Left lung (tissue), 10 donors: ENCODE data around the gene KNL1. TPM values are rescaled to one million over a fixed set of nuclear protein-coding genes. Genes with fewer than 3 reads are reported as not detected.
A peak's percentile ranks its signal among the peaks of the same experiment; 100 is the strongest.

Experiments used
- ATAC-seq: fragments of 200-7000 bp; cut with Tn5 transposase; one replicate; pipeline ENCODE4 v1.9.1; 2020; ENCODE audit warnings: moderate library complexity
- DNase-seq, 4 donors: peaks; one replicate each; pipeline ENCODE4 v3.0.0-alpha.2; 2013 to 2020
- H3K27ac ChIP-seq, 2 donors: fragments of 200-600 bp; sonication (generic) in 1 of 2; one replicate each; pipeline versions ENCODE4 v1.5.0 to v1.8.0; 2020 to 2021
- H3K27me3 ChIP-seq, 2 donors: fragments of 200-600 bp; sonication (generic) in 1 of 2; one replicate each; pipeline versions ENCODE4 v1.5.0 to v1.8.0; 2020 to 2021
- H3K36me3 ChIP-seq, 2 donors: fragments of 200-600 bp; sonication (generic) in 1 of 2; one replicate each; pipeline versions ENCODE4 v1.5.0 to v1.8.0; 2020 to 2021
- H3K4me1 ChIP-seq, 2 donors: fragments of 200-600 bp; one replicate each; pipeline ENCODE4 v1.8.0; 2021
- H3K4me3 ChIP-seq, 2 donors: fragments of 200-600 bp; sonication (generic) in 1 of 2; one replicate each; pipeline versions ENCODE4 v1.5.0 to v1.8.0; 2020 to 2021; ENCODE audit warnings: mild to moderate bottlenecking in 1 of 2
- H3K9me3 ChIP-seq, 2 donors: fragments of 200-600 bp; sonication (generic) in 1 of 2; one replicate each; pipeline versions ENCODE4 v1.5.0 to v1.8.0; 2020 to 2021
- intact Hi-C, 2 donors: fragments of 100-400 bp; cut with DNase I; formaldehyde crosslinking; loops; one replicate each; pipeline versions ENCODE4 v1.11.2 to v1.14.2; 2022
- polyA plus RNA-seq, 6 donors: library from polyadenylated mRNA; unstranded; fragments of 120-200 nt; gene quantifications; one replicate each; pipeline ENCODE4 v1.2.1, GENCODE V29; 2013; ENCODE audit not compliant: insufficient read length in 6 of 6
- total RNA-seq, 2 donors: library from RNA; stranded (reverse); fragmentation: NEBNext Ultra II Directional; extraction: Animal tissue kit (Norgen Biotek cat#: 25700); gene quantifications; one replicate each; pipeline ENCODE4 v1.2.1, GENCODE V29; 2021
- TF ChIP-seq, protein P1 (sequence below), 2 donors: fragments of 200-600 bp; sonication (generic) in 1 of 2; IDR thresholded peaks; one replicate each; pipeline versions ENCODE4 v1.5.0 to v1.8.0; 2021; ENCODE audit warnings: antibody characterized with exemption in 2 of 2
- donor health status: DM: no; HTN: yes; CAD: no.
- donor health status: DM: no; HTN: no; CAD: no.

The KNL1 gene
- total and polyA plus RNA-seq, 8 donors, result 2.7 to 31.6 (median 16.6) TPM

DNA sequence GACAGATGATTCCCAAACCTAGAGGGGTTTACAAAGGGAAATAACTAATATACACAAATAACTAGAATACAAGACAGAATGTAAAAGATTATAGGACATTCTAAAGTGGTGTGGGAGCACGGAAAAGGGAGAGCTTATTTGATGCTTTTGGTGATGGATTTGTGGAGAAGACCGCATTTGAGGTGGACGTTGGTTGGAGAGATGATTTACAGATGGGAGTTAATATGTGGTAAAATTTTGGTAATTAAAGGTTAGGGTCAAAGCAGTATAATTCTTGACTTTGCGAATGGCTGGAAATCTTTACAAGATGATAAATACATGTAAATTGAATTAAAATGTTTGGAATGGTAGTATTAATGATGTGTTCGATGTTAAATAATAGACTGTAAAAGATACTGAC, 1.2 kb downstream of the KNL1 start:
- no peaks in the 10 kb centered on the region for H3K27me3 ChIP-seq
- H3K4me3 ChIP-seq, result peak overlapping the region; percentile 71 to 90
- ATAC-seq (no peak), DNase-seq (peak in 1 of 4 donors; percentile 1)
- no peaks in the 10 kb centered on the region for H3K9me3 ChIP-seq
- intact Hi-C loops, result no loop called here
- TF ChIP-seq, protein P1, sequence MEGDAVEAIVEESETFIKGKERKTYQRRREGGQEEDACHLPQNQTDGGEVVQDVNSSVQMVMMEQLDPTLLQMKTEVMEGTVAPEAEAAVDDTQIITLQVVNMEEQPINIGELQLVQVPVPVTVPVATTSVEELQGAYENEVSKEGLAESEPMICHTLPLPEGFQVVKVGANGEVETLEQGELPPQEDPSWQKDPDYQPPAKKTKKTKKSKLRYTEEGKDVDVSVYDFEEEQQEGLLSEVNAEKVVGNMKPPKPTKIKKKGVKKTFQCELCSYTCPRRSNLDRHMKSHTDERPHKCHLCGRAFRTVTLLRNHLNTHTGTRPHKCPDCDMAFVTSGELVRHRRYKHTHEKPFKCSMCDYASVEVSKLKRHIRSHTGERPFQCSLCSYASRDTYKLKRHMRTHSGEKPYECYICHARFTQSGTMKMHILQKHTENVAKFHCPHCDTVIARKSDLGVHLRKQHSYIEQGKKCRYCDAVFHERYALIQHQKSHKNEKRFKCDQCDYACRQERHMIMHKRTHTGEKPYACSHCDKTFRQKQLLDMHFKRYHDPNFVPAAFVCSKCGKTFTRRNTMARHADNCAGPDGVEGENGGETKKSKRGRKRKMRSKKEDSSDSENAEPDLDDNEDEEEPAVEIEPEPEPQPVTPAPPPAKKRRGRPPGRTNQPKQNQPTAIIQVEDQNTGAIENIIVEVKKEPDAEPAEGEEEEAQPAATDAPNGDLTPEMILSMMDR (IDR thresholded peaks at IDR 0.05), result no peak
- H3K4me1 ChIP-seq, result peaks cover 0 to 20% of the 10 kb centered on the region in 2 donors
- H3K36me3 ChIP-seq, result no peaks in the 10 kb centered on the region
- no peak overlapping the region for H3K27ac ChIP-seq

DNA sequence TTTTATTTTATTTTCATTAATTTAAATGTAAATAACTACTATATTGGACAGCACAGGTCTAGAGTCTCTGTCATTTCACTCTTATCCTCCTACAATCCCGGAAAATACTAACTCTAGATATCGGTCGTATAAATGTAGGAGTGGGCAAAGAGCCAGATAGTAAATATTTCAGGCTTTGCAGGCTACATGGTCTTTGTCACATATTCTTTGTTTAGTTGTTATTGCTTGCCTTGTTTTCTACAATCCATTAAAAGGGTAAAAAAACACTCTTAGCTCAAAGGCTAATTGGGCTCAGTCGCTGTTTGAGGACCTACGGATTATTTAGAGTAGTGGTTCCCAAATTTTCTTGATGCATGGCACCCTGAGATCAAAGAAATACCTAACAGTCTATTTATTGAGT, 1.7 kb downstream of the KNL1 start:
- no peak for DNase-seq
- no peaks in the 10 kb centered on the region for H3K27me3 ChIP-seq
- intact Hi-C loops, result no loop called here
- no peaks in the 10 kb centered on the region for H3K36me3 ChIP-seq
- H3K4me3 ChIP-seq, result no peak overlapping the region
- H3K27ac ChIP-seq, result no peak overlapping the region
- peaks cover 0 to 16% of the 10 kb centered on the region in 2 donors for H3K4me1 ChIP-seq
- no peak for ATAC-seq
- no peaks in the 10 kb centered on the region for H3K9me3 ChIP-seq
- TF ChIP-seq, protein P1 (IDR thresholded peaks at IDR 0.05), result no peak

DNA sequence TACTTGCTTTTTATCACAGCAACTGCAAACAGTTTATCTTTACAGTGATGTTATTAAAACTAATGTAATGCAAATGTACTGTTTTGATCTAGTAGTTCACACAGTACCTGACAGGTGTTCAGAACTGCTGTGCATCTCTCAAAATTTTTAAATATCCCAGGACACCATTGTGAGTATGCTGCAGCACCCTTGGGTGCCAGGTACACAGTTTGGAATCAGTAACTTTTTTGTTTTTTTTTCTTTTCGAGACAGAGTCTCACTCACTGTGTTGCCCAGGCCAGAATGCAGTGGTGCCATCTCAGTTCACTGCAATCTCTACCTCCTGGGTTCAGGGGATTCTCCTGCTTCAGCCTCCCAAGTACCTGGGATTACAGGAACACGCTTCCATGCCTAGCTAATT, 3.0 kb downstream of the KNL1 start:
- intact Hi-C loops, result no loop called here
- no peaks in the 10 kb centered on the region for H3K27me3 ChIP-seq
- no peak overlapping the region for H3K4me3 ChIP-seq
- TF ChIP-seq, protein P1 (IDR thresholded peaks at IDR 0.05), result no peak
- H3K27ac ChIP-seq, result no peak overlapping the region
- ATAC-seq, result no peak
- no peaks in the 10 kb centered on the region for H3K9me3 ChIP-seq
- H3K36me3 ChIP-seq, result no peaks in the 10 kb centered on the region
- DNase-seq, result no peak
- peaks cover 0 to 16% of the 10 kb centered on the region in 2 donors for H3K4me1 ChIP-seq

DNA sequence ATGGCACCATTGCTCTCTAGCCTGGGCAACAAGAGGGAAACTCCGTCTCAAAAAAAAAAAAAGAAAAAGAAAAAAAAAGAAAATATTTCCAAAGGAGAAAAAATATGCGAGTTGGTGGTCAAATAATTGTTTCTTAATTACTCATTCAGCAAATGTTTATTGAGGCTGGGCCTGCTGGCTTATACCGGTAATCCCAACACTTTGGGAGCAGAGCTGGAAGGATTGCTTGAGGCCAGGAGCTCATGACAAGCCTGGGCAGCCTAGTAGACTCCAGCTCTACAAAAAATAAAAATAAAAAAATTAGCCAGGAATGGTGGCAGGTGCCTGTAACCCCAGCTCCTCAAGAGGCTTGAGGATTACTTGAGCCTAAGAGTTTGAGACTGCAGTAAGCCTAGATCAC, 4.1 kb downstream of the KNL1 start:
- ATAC-seq (no peak), DNase-seq (no peak)
- Histone ChIP-seq H3K9me3 (no peaks in the 10 kb centered on the region), H3K27ac (no peak overlapping the region), H3K27me3 (no peaks in the 10 kb centered on the region), H3K4me1 (peaks cover 0 to 14% of the 10 kb centered on the region in 2 donors), H3K4me3 (no peak overlapping the region), H3K36me3 (no peaks in the 10 kb centered on the region)
- intact Hi-C loops, result no loop called here
- TF ChIP-seq, protein P1 (IDR thresholded peaks at IDR 0.05), result no peak

DNA sequence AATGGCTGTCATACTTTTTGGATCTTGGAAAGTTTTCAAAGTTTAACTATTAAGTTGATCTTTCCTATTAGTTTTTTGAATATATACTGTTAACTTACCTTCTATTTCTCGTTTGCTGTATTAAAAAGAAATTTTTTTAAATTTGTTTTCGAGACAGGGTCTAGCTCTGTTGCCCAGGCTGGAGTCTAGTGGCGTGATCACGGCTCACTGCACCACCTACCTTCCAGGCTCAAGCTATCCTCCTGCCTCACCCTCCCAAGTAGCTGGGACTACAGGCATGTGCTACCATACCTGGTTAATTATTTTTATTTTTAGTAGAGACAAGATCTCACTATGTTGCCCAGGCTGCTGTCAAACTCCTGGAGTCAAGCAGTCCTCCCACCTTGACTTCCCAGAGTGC, 4.6 kb downstream of the KNL1 start:
- TF ChIP-seq, protein P1 (IDR thresholded peaks at IDR 0.05), result no peak
- H3K27ac ChIP-seq, result no peak overlapping the region
- intact Hi-C loops, result no loop called here

More for the DNA sequence above, 4.6 kb downstream of the KNL1 start:
- DNase-seq (no peak), ATAC-seq (no peak)
- H3K4me1 ChIP-seq, result peaks cover 0 to 10% of the 10 kb centered on the region in 2 donors
- H3K27me3 ChIP-seq, result no peaks in the 10 kb centered on the region
- H3K4me3 ChIP-seq, result no peak overlapping the region
- no peaks in the 10 kb centered on the region for H3K9me3 ChIP-seq
- no peaks in the 10 kb centered on the region for H3K36me3 ChIP-seq
